Measurements from ENCODE around the gene APOL3. TPM values are rescaled to one million over a fixed set of nuclear protein-coding genes. Genes with fewer than 3 reads are reported as not detected.

Gene APOL3
- total RNA-seq, 1 experiment from 2014 or later: 3.2 TPM

GRCh38 chr22:36177160-36177559 lies 16.6 kb upstream of the APOL3 start:
- CTCF ChIA-PET: no interaction called here
- POLR2A ChIA-PET: no interaction called here
- H3K4me3 ChIP-seq (ENCODE audit: low read depth in 2 of 2, low read length in 2 of 2): no peak overlapping the region

GRCh38 chr22:36175892-36176291 lies 15.3 kb upstream of the APOL3 start:
- no peak for TF ChIP-seq SIN3A (IDR thresholded peaks at IDR 0.05; ENCODE audit: borderline replicate concordance, insufficient read depth, low read depth, low read length)
- TF ChIP-seq TCF7L2 (IDR thresholded peaks at IDR 0.05; ENCODE audit: low read depth, low read length): no peak
- TF ChIP-seq, protein P1, sequence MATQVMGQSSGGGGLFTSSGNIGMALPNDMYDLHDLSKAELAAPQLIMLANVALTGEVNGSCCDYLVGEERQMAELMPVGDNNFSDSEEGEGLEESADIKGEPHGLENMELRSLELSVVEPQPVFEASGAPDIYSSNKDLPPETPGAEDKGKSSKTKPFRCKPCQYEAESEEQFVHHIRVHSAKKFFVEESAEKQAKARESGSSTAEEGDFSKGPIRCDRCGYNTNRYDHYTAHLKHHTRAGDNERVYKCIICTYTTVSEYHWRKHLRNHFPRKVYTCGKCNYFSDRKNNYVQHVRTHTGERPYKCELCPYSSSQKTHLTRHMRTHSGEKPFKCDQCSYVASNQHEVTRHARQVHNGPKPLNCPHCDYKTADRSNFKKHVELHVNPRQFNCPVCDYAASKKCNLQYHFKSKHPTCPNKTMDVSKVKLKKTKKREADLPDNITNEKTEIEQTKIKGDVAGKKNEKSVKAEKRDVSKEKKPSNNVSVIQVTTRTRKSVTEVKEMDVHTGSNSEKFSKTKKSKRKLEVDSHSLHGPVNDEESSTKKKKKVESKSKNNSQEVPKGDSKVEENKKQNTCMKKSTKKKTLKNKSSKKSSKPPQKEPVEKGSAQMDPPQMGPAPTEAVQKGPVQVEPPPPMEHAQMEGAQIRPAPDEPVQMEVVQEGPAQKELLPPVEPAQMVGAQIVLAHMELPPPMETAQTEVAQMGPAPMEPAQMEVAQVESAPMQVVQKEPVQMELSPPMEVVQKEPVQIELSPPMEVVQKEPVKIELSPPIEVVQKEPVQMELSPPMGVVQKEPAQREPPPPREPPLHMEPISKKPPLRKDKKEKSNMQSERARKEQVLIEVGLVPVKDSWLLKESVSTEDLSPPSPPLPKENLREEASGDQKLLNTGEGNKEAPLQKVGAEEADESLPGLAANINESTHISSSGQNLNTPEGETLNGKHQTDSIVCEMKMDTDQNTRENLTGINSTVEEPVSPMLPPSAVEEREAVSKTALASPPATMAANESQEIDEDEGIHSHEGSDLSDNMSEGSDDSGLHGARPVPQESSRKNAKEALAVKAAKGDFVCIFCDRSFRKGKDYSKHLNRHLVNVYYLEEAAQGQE (IDR thresholded peaks at IDR 0.05; ENCODE audit: insufficient read depth in 1 of 2, low read depth in 2 of 2, low read length in 1 of 2): no peak
- TF ChIP-seq CTCF (IDR thresholded peaks at IDR 0.05): no peak
- TF ChIP-seq POLR2AphosphoS5 (IDR thresholded peaks at IDR 0.05; ENCODE audit: low read depth, low read length): no peak
- no TSS peak for BruUV-seq (replicated peaks)

More at GRCh38 chr22:36177160-36177559, 16.6 kb upstream of the APOL3 start:
- in situ Hi-C loops (cut with HindIII; ENCODE audit: low pct_unique_long_range_greater_than_20kb, low sequenced_read_pairs): no loop called here
- TF ChIP-seq CTCF (IDR thresholded peaks at IDR 0.05): no peak
- TF ChIP-seq, protein P1 (IDR thresholded peaks at IDR 0.05; ENCODE audit: insufficient read depth in 1 of 2, low read depth in 2 of 2, low read length in 1 of 2): no peak
- TF ChIP-seq POLR2AphosphoS5 (IDR thresholded peaks at IDR 0.05; ENCODE audit: low read depth, low read length): no peak
- TF ChIP-seq TCF7L2 (IDR thresholded peaks at IDR 0.05; ENCODE audit: low read depth, low read length): no peak
- no peak for TF ChIP-seq SIN3A (IDR thresholded peaks at IDR 0.05; ENCODE audit: borderline replicate concordance, insufficient read depth, low read depth, low read length)
- Histone ChIP-seq H3K27ac (ENCODE audit: low read length) (no peak overlapping the region), H3K9me3 (ENCODE audit: control insufficient read depth, insufficient read depth, low read depth, low read length) (no peaks in the 10 kb centered on the region), H3K27me3 (ENCODE audit: control insufficient read depth, insufficient read depth, low read length) (0 out of 2 replicates have a peak, but pooled peaks cover 2% of the 10 kb centered on the region), H3K36me3 (ENCODE audit: control insufficient read depth, insufficient read depth, low read length) (no peaks in the 10 kb centered on the region), H3K4me1 (ENCODE audit: control insufficient read depth, insufficient read depth, low read length) (no peaks in the 10 kb centered on the region)
- ATAC-seq: no peak
- no TSS peak for BruUV-seq (replicated peaks)
- intact Hi-C loops (cut with micrococcal nuclease; ENCODE audit: unreplicated experiment): no loop called here
- no peak for DNase-seq (ENCODE audit: low read depth, low spot score)

More at GRCh38 chr22:36175892-36176291, 15.3 kb upstream of the APOL3 start:
- ATAC-seq: no peak
- intact Hi-C loops (cut with micrococcal nuclease; ENCODE audit: unreplicated experiment) (no loop called here), in situ Hi-C loops (cut with HindIII; ENCODE audit: low pct_unique_long_range_greater_than_20kb, low sequenced_read_pairs) (no loop called here)
- Histone ChIP-seq H3K4me1 (ENCODE audit: control insufficient read depth, insufficient read depth, low read length) (no peaks in the 10 kb centered on the region), H3K36me3 (ENCODE audit: control insufficient read depth, insufficient read depth, low read length) (no peaks in the 10 kb centered on the region), H3K27me3 (ENCODE audit: control insufficient read depth, insufficient read depth, low read length) (0 out of 2 replicates have a peak, but pooled peaks cover 2% of the 10 kb centered on the region), H3K27ac (ENCODE audit: low read length) (no peak overlapping the region), H3K4me3 (ENCODE audit: low read depth in 2 of 2, low read length in 2 of 2) (no peak overlapping the region), H3K9me3 (ENCODE audit: control insufficient read depth, insufficient read depth, low read depth, low read length) (no peaks in the 10 kb centered on the region)
- DNase-seq (ENCODE audit: low read depth, low spot score): no peak
- CTCF ChIA-PET: no interaction called here
- POLR2A ChIA-PET: no interaction called here
